Neuronal stem cell (in vitro differentiated cells): Measurements from ENCODE around the gene ISOC2.

Experiments used
- DNase-seq: peaks from one replicate; pipeline ENCODE4 v3.0.0-alpha.2; 2013; ENCODE audit warnings: low spot score
- H2AFZ ChIP-seq: one replicate; pipeline ENCODE4 v1.6.1; 2013; ENCODE audit warnings: mild to moderate bottlenecking, low read length, inconsistent platforms
- H2AK5ac ChIP-seq: 2 replicates; pipeline ENCODE4 v1.6.1; 2013; ENCODE audit warnings: low read depth, mild to moderate bottlenecking, inconsistent platforms, low read length, moderate library complexity, mixed read lengths
- H2BK120ac ChIP-seq: 2 replicates; pipeline ENCODE4 v1.6.1; 2013; ENCODE audit warnings: low read depth, mild to moderate bottlenecking, inconsistent platforms, low read length, moderate library complexity, mixed read lengths
- H2BK12ac ChIP-seq: one replicate; pipeline ENCODE4 v1.6.1; 2013; ENCODE audit warnings: low read length, inconsistent platforms
- H2BK15ac ChIP-seq: 2 replicates; pipeline ENCODE4 v1.6.1; 2013; ENCODE audit warnings: mild to moderate bottlenecking, low read length, inconsistent platforms, mixed read lengths
- H2BK5ac ChIP-seq: one replicate; pipeline ENCODE4 v1.6.1; 2013; ENCODE audit warnings: inconsistent platforms, mild to moderate bottlenecking, low read length, moderate library complexity
- H3K14ac ChIP-seq: one replicate; pipeline ENCODE4 v1.6.1; 2013; ENCODE audit warnings: low read length, inconsistent platforms
- H3K18ac ChIP-seq: 2 replicates; pipeline ENCODE4 v1.6.1; 2013; ENCODE audit warnings: low read length, inconsistent platforms
- H3K23ac ChIP-seq: 2 replicates; pipeline ENCODE4 v1.6.1; 2013; ENCODE audit warnings: low read depth, mild to moderate bottlenecking, mixed read lengths, low read length, inconsistent platforms; ENCODE audit not compliant: poor library complexity
- H3K27ac ChIP-seq: replicated peaks from 3 replicates; pipeline ENCODE4 v1.5.1; 2013; ENCODE audit warnings: low read length, inconsistent platforms
- H3K27me3 ChIP-seq, 3 experiments: 2 replicates each; pipeline ENCODE4 v1.6.1; 2013; ENCODE audit warnings: low read length in 3 of 3, mild to moderate bottlenecking in 2 of 3, inconsistent platforms in 1 of 3, low read depth in 1 of 3, mixed read lengths in 1 of 3, moderate library complexity in 1 of 3; ENCODE audit not compliant: control insufficient read depth in 3 of 3, insufficient read depth in 3 of 3
- H3K36me3 ChIP-seq, 2 donors: replicated peaks in 1 of 2; 2 replicates each; pipeline ENCODE4 v1.6.1; 2013; ENCODE audit warnings: low read length in 2 of 2; ENCODE audit not compliant: control insufficient read depth in 2 of 2, insufficient read depth in 2 of 2
- H3K4ac ChIP-seq: 2 replicates; pipeline ENCODE4 v1.6.1; 2013; ENCODE audit warnings: inconsistent platforms, mild to moderate bottlenecking, low read length, moderate library complexity
- H3K4me1 ChIP-seq, 2 donors: 1 replicate in 1 of 2; 2 replicates in 1 of 2; pipeline ENCODE4 v1.6.1; 2013; ENCODE audit warnings: low read length in 2 of 2, low read depth in 1 of 2; ENCODE audit not compliant: control insufficient read depth in 2 of 2, insufficient read depth in 1 of 2
- H3K4me2 ChIP-seq: one replicate; pipeline ENCODE4 v1.6.1; 2013; ENCODE audit warnings: mild to moderate bottlenecking, low read length, inconsistent platforms; ENCODE audit not compliant: insufficient read depth, poor library complexity, severe bottlenecking
- H3K4me3 ChIP-seq, 2 donors: 2 replicates each; pipeline ENCODE4 v1.5.1; 2013; ENCODE audit warnings: low read length in 2 of 2, mild to moderate bottlenecking in 2 of 2, inconsistent platforms in 1 of 2, moderate library complexity in 1 of 2
- H3K79me1 ChIP-seq: one replicate; pipeline ENCODE4 v1.6.1; 2013; ENCODE audit warnings: low read depth, mild to moderate bottlenecking, inconsistent platforms, low read length, moderate library complexity
- H3K9ac ChIP-seq: one replicate; pipeline ENCODE4 v1.6.1; 2013; ENCODE audit warnings: mild to moderate bottlenecking, low read depth, low read length, inconsistent platforms; ENCODE audit not compliant: poor library complexity
- H3K9me3 ChIP-seq, 2 donors: replicated peaks in 1 of 2; 2 replicates each; pipeline versions ENCODE3 to v1.6.1; 2013; ENCODE audit warnings: low read length in 2 of 2, mild to moderate bottlenecking in 2 of 2, inconsistent platforms in 1 of 2, low read depth in 1 of 2, mixed read lengths in 1 of 2, moderate library complexity in 1 of 2; ENCODE audit not compliant: control insufficient read depth in 2 of 2, insufficient read depth in 1 of 2
- H4K8ac ChIP-seq: one replicate; pipeline ENCODE4 v1.6.1; 2013; ENCODE audit warnings: low read depth, mild to moderate bottlenecking, inconsistent platforms, low read length, moderate library complexity
- H4K91ac ChIP-seq: one replicate; pipeline ENCODE4 v1.6.1; 2013; ENCODE audit warnings: low read length, low read depth, mild to moderate bottlenecking, inconsistent platforms; ENCODE audit not compliant: poor library complexity
- WGBS, 2 donors: extraction: QIAGEN DNeasy Blood & Tissue Kit; methylation state at CpG; one replicate each; pipeline ENCODE4 v1.1.7; 2013; ENCODE audit warnings: missing lambda C conversion rate in 2 of 2, mixed read lengths in 1 of 2; ENCODE audit not compliant: insufficient read length in 2 of 2, insufficient replicate concordance in 1 of 2; ENCODE audit errors: extremely low coverage in 2 of 2; 5-methylcytosine and 5-hydroxymethylcytosine counted together

The ISOC2 gene

GRCh38 chr19:55488986-55489710, 27.7 kb upstream of the ISOC2 start:
- peak overlapping the region; percentile 39 for H2BK5ac ChIP-seq
- peak overlapping the region; percentile 97 for H2AK5ac ChIP-seq
- peaks cover 36 to 50% of the 10 kb centered on the region in 2 donors for H3K4me1 ChIP-seq
- peak overlapping the region; percentile 39 for H2AFZ ChIP-seq
- WGBS, 2 donors = no CpG with 5 or more reads among the region's 36 CpGs
- H3K9ac ChIP-seq = peak overlapping the region; percentile 78
- peak overlapping the region; percentile 73 for H3K23ac ChIP-seq
- peak overlapping the region; percentile 75 for H2BK15ac ChIP-seq
- H3K4me2 ChIP-seq = peak overlapping the region; percentile 18
- no peak overlapping the region for H4K91ac ChIP-seq
- no peak overlapping the region for H3K4me3 ChIP-seq
- no peak overlapping the region for H3K27ac ChIP-seq
- peak overlapping the region; percentile 76 for H3K4ac ChIP-seq
- peak overlapping the region; percentile 85 for H3K18ac ChIP-seq
- peaks cover 9% of the 10 kb centered on the region for H3K79me1 ChIP-seq
- peak overlapping the region; percentile 81 for H2BK120ac ChIP-seq
- H4K8ac ChIP-seq = no peak overlapping the region
- H3K14ac ChIP-seq = peak overlapping the region; percentile 71
- H3K36me3 ChIP-seq = no peaks in the 10 kb centered on the region
- DNase-seq = no peak
- no peaks in the 10 kb centered on the region for H3K9me3 ChIP-seq
- H3K27me3 ChIP-seq = no peaks in the 10 kb centered on the region
- H2BK12ac ChIP-seq = peak overlapping the region; percentile 73

- Histone ChIP-seq H2BK120ac (no peak within 1 kb of the TSS), H3K27ac (peak within 1 kb of the TSS; percentile 4), H2BK5ac (peak within 1 kb of the TSS; percentile 39), H3K4ac (peak within 1 kb of the TSS; percentile 76), H2BK15ac (no peak within 1 kb of the TSS), H3K4me2 (peak within 1 kb of the TSS; percentile 33), H3K4me3 (peak within 1 kb of the TSS in 1 of 2 donors; percentile 20), H3K9ac (peak within 1 kb of the TSS; percentile 78), H2BK12ac (peak within 1 kb of the TSS; percentile 73), H3K9me3 (no peaks in the 10 kb centered on the region), H2AFZ (peak within 1 kb of the TSS; percentile 39), H3K23ac (peak within 1 kb of the TSS; percentile 73), H3K79me1 (peaks cover 12% of the 10 kb centered on the region), H4K91ac (no peak within 1 kb of the TSS), H3K27me3 (no peaks in the 10 kb centered on the region), H3K14ac (peak within 1 kb of the TSS; percentile 71), H3K18ac (peak within 1 kb of the TSS; percentile 85), H3K4me1 (peaks cover 36 to 50% of the 10 kb centered on the region in 2 donors), H4K8ac (peak within 1 kb of the TSS; percentile 99), H2AK5ac (peak within 1 kb of the TSS; percentile 97), H3K36me3 (peaks cover 0 to 7% of the 10 kb centered on the region in 2 donors)
- no CpG with 5 or more reads among the region's 21 CpGs for WGBS, 2 donors
- no peak for DNase-seq
These were observed 26.7 kb upstream of the ISOC2 start, which contains the start of gene SSC5D for GRCh38 chr19:55487924-55488687. SSC5D (plus strand) TSS chr19:55488436; CDS start chr19:55488590, 154 bp downstream.

- DNase-seq = no peak
- Histone ChIP-seq H3K4ac (peak overlapping the region; percentile 53), H4K91ac (no peak overlapping the region), H3K27me3 (no peaks in the 10 kb centered on the region), H4K8ac (no peak overlapping the region), H2BK12ac (no peak overlapping the region), H2AK5ac (peak overlapping the region; percentile 24), H2BK15ac (peak overlapping the region; percentile 89), H3K9me3 (no peaks in the 10 kb centered on the region), H2BK5ac (peak overlapping the region; percentile 91), H3K23ac (peak overlapping the region; percentile 55), H3K79me1 (peaks cover 16% of the 10 kb centered on the region), H3K36me3 (peaks cover 4 to 7% of the 10 kb centered on the region in 2 donors), H3K18ac (peak overlapping the region; percentile 57), H3K9ac (peak overlapping the region; percentile 64), H3K4me3 (peak overlapping the region in 1 of 2 donors; percentile 20), H3K4me2 (peak overlapping the region; percentile 11), H3K4me1 (peaks cover 36 to 50% of the 10 kb centered on the region in 2 donors), H3K27ac (peak overlapping the region; percentile 4), H3K14ac (no peak overlapping the region), H2AFZ (peak overlapping the region; percentile 19), H2BK120ac (no peak overlapping the region)
- no CpG with 5 or more reads among the region's 27 CpGs for WGBS, 2 donors
These were observed 25.8 kb upstream of the ISOC2 start for GRCh38 chr19:55486971-55487923.
